Thyroid gland (tissue), 4 donors: ENCODE data around the gene HSFX4. TPM values are rescaled to one million over a fixed set of nuclear protein-coding genes. Genes with fewer than 3 reads are reported as not detected.
"Not testable (repeated sequence)": the region's sequence is repeated elsewhere in the genome, so short reads cannot be mapped to it uniquely, and the experiment has no call there.

Experiments used
- DNase-seq, 2 donors: peaks; one replicate each; pipeline ENCODE4 v3.0.0-alpha.2; 2019
- H3K27ac ChIP-seq, 3 donors: fragments of 200-600 bp; sonication (generic); 1 replicate in 2 of 3; 2 replicates in 1 of 3; pipeline ENCODE4 v1.5.1; 2016 to 2019; ENCODE audit warnings: mild to moderate bottlenecking in 1 of 3, moderate library complexity in 1 of 3
- H3K27me3 ChIP-seq: fragments of 200-600 bp; sonication (generic); one replicate; pipeline ENCODE4 v1.5.1; 2019
- H3K36me3 ChIP-seq, 2 donors: fragments of 200-600 bp; sonication (generic); one replicate each; pipeline ENCODE4 v1.5.1; 2016 to 2019
- H3K4me1 ChIP-seq, 2 donors: fragments of 200-600 bp; sonication (generic); one replicate each; pipeline ENCODE4 v1.5.1; 2017 to 2019
- H3K4me3 ChIP-seq, 3 donors: fragments of 200-600 bp; sonication (generic); replicated peaks in 1 of 3; 1 replicate in 2 of 3; 2 replicates in 1 of 3; pipeline ENCODE4 v1.5.1; 2016; ENCODE audit warnings: mild to moderate bottlenecking in 1 of 3
- H3K9me3 ChIP-seq: fragments of 200-600 bp; sonication (generic); one replicate; pipeline ENCODE4 v1.5.1; 2017
- CTCF ChIP-seq, 6 experiments: fragments of 200-600 bp in 3 of 6; fragments of 450-650 bp in 3 of 6; sonication (generic) in 3 of 6; IDR thresholded peaks; one replicate each; pipeline ENCODE4 v1.5.1; 2016 to 2019; ENCODE audit warnings: antibody characterized with exemption in 6 of 6, mild to moderate bottlenecking in 2 of 6, inconsistent platforms in 1 of 6, moderate library complexity in 1 of 6
- POLR2A ChIP-seq, 2 donors: fragments of 450-650 bp; IDR thresholded peaks; one replicate each; pipeline ENCODE4 v1.6.1; 2017; ENCODE audit warnings: antibody characterized with exemption in 2 of 2, mild to moderate bottlenecking in 2 of 2, moderate library complexity in 1 of 2
- WGBS, 2 donors: methylation state at CpG; one replicate each; pipeline ENCODE4 v1.1.5; 2017; 5-methylcytosine and 5-hydroxymethylcytosine counted together
- intact Hi-C: fragments of 100-400 bp; cut with DNase I; formaldehyde crosslinking; loops from one replicate; pipeline ENCODE4 v1.15.1; 2023
- total RNA-seq, 4 donors: library from RNA; depleted of rRNA; stranded (reverse); fragments of >200 nt; gene quantifications; one replicate each; pipeline ENCODE4 v1.2.3, GENCODE V29; 2016

Gene HSFX4
- total RNA-seq, 4 donors from 2014 or later = not detected

- Histone ChIP-seq H3K4me3 (no peak overlapping the region), H3K4me1 (no peaks in the 10 kb centered on the region), H3K36me3 (no peaks in the 10 kb centered on the region), H3K27me3 (no peaks in the 10 kb centered on the region), H3K9me3 (no peaks in the 10 kb centered on the region), H3K27ac (no peak overlapping the region)
- no peak for DNase-seq
- TF ChIP-seq POLR2A (IDR thresholded peaks at IDR 0.05) (no peak), CTCF (IDR thresholded peaks at IDR 0.05) (no peak)
- 96 to 98% methylated on average over 3 of the region's 3 CpGs for WGBS, 2 donors
- intact Hi-C loops = no loop called here
These were observed 21.1 kb upstream of the HSFX4 start for GRCh38 chrX:149908308-149908707.

DNA sequence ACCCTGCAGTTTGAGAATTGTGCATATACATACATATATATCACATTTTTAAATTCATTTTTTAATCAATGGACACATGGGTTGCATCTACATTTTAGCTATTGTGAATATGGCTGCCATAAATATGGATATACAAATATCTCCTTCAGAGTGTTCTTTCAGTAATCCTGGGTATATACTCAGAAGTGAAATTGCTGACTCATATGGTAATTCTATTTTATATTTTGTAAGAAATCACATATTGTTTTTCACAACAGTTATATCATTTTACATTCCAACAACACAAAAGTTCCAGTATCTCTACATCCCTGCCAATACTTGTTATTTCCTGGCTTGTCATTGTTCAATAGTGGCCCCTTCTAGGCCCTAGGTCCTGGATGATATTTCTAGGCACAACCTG is 20.6 kb upstream of the HSFX4 start:
- no peak overlapping the region for H3K27ac ChIP-seq
- TF ChIP-seq CTCF (IDR thresholded peaks at IDR 0.05) = no peak
- no peak for TF ChIP-seq POLR2A (IDR thresholded peaks at IDR 0.05)
- H3K4me1 ChIP-seq = no peaks in the 10 kb centered on the region
- no peak for DNase-seq
- intact Hi-C loops = no loop called here
- no peaks in the 10 kb centered on the region for H3K36me3 ChIP-seq
- no peak overlapping the region for H3K4me3 ChIP-seq
- H3K9me3 ChIP-seq = no peaks in the 10 kb centered on the region
- no peaks in the 10 kb centered on the region for H3K27me3 ChIP-seq

DNA sequence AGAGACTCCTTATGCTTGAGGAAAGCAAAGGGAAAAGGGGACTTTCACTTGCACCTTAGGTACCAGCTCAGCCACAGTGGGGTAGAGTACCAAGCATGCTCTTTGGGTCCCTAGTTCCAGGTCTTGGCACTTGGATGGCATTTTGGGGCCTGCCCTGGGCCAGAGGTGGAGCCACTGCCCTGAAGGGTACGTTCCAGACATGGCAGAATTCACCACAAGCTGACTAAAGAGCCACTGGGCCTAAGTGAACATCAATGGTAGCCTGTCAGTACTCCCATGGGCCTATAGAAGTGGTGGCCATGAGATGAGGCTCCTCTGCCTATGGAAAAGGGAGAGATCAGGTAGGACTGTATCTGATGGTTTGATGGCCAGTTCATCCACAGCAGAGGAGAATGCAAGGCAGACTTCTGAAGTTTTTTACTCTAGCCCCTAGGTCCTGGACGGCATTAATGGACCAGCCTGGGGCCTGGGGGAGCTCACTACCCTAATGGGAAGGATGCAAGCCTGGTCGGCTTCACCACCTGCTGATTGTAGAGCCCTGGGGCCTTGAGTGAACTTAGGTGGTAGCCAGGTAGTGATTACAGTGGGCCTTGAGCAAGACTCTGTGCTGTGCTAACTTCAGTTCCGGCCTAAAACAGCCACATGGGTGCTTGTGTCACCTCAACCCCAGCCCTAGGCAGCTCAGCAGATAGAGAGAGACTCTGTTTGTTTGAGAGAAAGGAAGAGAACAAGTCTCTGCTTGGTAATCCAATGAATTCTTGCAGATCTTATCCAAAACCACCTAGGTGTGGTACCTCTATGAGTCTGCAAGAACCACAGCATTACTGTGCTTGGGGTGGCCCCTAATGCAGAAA is 19.8 kb upstream of the HSFX4 start:
- intact Hi-C loops = no loop called here
- Histone ChIP-seq H3K36me3 (no peaks in the 10 kb centered on the region), H3K27me3 (no peaks in the 10 kb centered on the region), H3K27ac (no peak overlapping the region), H3K4me1 (no peaks in the 10 kb centered on the region), H3K9me3 (no peaks in the 10 kb centered on the region), H3K4me3 (no peak overlapping the region)
- DNase-seq = no peak
- 89% methylated on average over 1 of the region's 4 CpGs; no CpG with 5 or more reads in 1 of the 2 donors for WGBS, 2 donors
- TF ChIP-seq CTCF (IDR thresholded peaks at IDR 0.05) (no peak), POLR2A (IDR thresholded peaks at IDR 0.05) (no peak)

GRCh38 chrX:149910178-149910695 is 19.1 kb upstream of the HSFX4 start:
- 91 to 95% methylated on average over 9 of the region's 9 CpGs for WGBS, 2 donors
- TF ChIP-seq POLR2A (IDR thresholded peaks at IDR 0.05) (no peak), CTCF (IDR thresholded peaks at IDR 0.05) (no peak)
- Histone ChIP-seq H3K27me3 (no peaks in the 10 kb centered on the region), H3K9me3 (no peaks in the 10 kb centered on the region), H3K27ac (no peak overlapping the region), H3K4me1 (no peaks in the 10 kb centered on the region), H3K4me3 (no peak overlapping the region), H3K36me3 (no peaks in the 10 kb centered on the region)
- intact Hi-C loops = no loop called here
- DNase-seq = no peak

DNA sequence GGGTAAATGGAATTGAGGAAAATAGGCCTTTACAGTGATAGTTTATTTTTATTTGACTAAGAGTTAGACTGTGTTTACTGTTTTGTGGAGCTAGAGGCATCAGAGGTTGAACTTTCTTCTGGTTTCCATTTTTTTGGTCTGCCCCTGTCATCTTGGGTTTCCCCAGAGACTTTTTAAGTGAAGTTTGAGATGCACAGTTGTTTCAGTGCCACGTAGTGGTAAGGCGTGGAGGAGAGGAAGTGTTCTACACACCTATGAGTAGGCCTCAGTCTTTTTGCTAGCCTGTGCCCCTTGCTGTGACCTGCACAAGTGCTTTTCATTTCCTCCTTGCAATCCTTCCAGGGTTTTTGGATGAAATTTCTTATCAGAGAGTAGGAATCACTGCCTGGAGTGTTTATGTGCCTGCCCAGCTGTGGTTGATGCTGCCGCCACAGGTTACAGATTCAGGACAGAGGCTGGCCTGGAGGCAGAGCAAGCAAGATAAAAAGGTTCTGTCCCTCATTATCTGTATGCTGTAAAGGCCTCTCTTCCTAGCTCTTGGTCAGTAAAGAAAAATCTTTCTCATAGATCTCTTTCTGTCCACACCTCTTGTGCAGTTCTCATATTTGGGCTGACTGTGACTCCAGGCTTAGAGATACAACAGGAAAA is 12.5 kb upstream of the HSFX4 start:
- Histone ChIP-seq H3K4me1 (no peaks in the 10 kb centered on the region), H3K27ac (no peak overlapping the region), H3K9me3 (no peaks in the 10 kb centered on the region), H3K4me3 (no peak overlapping the region), H3K27me3 (no peaks in the 10 kb centered on the region), H3K36me3 (no peaks in the 10 kb centered on the region)
- no peak for DNase-seq
- intact Hi-C loops = no loop called here
- TF ChIP-seq CTCF (IDR thresholded peaks at IDR 0.05) (no peak), POLR2A (IDR thresholded peaks at IDR 0.05) (no peak)
- WGBS, 2 donors = 68 to 87% methylated on average over 3 of the region's 3 CpGs

- H3K4me3 ChIP-seq, H3K9me3 ChIP-seq, H3K36me3 ChIP-seq, H3K27me3 ChIP-seq, DNase-seq, H3K27ac ChIP-seq, H3K4me1 ChIP-seq, intact Hi-C loops: not testable (repeated sequence)
- no CpG with 5 or more reads among the region's 4 CpGs for WGBS, 2 donors
These were observed 5.5 kb upstream of the HSFX4 start for GRCh38 chrX:149923836-149924235.

- WGBS, 2 donors = no CpG with 5 or more reads among the region's 5 CpGs
- DNase-seq, H3K4me1 ChIP-seq, H3K4me3 ChIP-seq, H3K27ac ChIP-seq, H3K27me3 ChIP-seq, H3K36me3 ChIP-seq, H3K9me3 ChIP-seq, intact Hi-C loops: not testable (repeated sequence)
These were observed 4.9 kb upstream of the HSFX4 start for GRCh38 chrX:149924434-149924833.
